IMR-90 (cell line): Measurements from ENCODE around the gene SRRM2. TPM values are rescaled to one million over a fixed set of nuclear protein-coding genes. Genes with fewer than 3 reads are reported as not detected.

Experiments
- ATAC-seq: fragments of 200-7000 bp; cut with Tn5 transposase; 2 replicates; pipeline ENCODE4 v1.9.1; 2020; ENCODE audit warnings: low read depth, mild to moderate bottlenecking, moderate library complexity
- BruUV-seq: library from RNA; stranded (reverse); fragments of 400-500 nt; replicated peaks from 2 replicates; lab custom pipeline; 2021; lab: Mats Ljungman, UMichigan
- CTCF ChIA-PET: fragments of 300-600 bp; formaldehyde crosslinking; extraction: SDS; loops from one replicate; lab custom pipeline; 2021; ENCODE audit warnings: antibody characterized with exemption; lab: Yijun Ruan, JAX
- POLR2A ChIA-PET: fragments of 300-600 bp; sonication (Branson Sonifier 250); formaldehyde crosslinking; loops from one replicate; lab custom pipeline; 2022; ENCODE audit warnings: antibody characterized with exemption; ENCODE audit not compliant: unreplicated experiment; lab: Charles Lee
- DNase-seq: peaks from one replicate; pipeline ENCODE4 v3.0.0; 2013
- H2AFZ ChIP-seq: replicated peaks from 2 replicates; pipeline ENCODE3; 2013; ENCODE audit warnings: low read length, mild to moderate bottlenecking; ENCODE audit not compliant: poor library complexity
- H2AK5ac ChIP-seq: 2 replicates; pipeline ENCODE4 v1.6.1; 2013; ENCODE audit warnings: low read depth, low read length, inconsistent platforms
- H2AK9ac ChIP-seq: replicated peaks from 2 replicates; pipeline ENCODE3; 2013; ENCODE audit warnings: mild to moderate bottlenecking, low read depth, low read length, moderate library complexity; ENCODE audit not compliant: poor library complexity
- H2BK120ac ChIP-seq: 2 replicates; pipeline ENCODE4 v1.6.1; 2013; ENCODE audit warnings: low read depth, low read length, inconsistent platforms
- H2BK15ac ChIP-seq: 3 replicates; pipeline ENCODE4 v1.6.1; 2013; ENCODE audit warnings: low read depth, low read length, inconsistent platforms
- H2BK20ac ChIP-seq: 2 replicates; pipeline ENCODE4 v1.6.1; 2013; ENCODE audit warnings: low read depth, mild to moderate bottlenecking, inconsistent platforms, low read length, moderate library complexity
- H2BK5ac ChIP-seq: 2 replicates; pipeline ENCODE4 v1.6.1; 2013; ENCODE audit warnings: mild to moderate bottlenecking, low read depth, low read length, inconsistent platforms; ENCODE audit not compliant: poor library complexity, severe bottlenecking
- H3K14ac ChIP-seq: replicated peaks from 2 replicates; pipeline ENCODE4 v1.6.1; 2013; ENCODE audit warnings: low read depth, low read length, inconsistent platforms
- H3K18ac ChIP-seq: 2 replicates; pipeline ENCODE4 v1.6.1; 2013; ENCODE audit warnings: low read depth, low read length, control low read depth
- H3K23ac ChIP-seq: 2 replicates; pipeline ENCODE4 v1.6.1; 2013; ENCODE audit warnings: low read depth, low read length, inconsistent platforms
- H3K27ac ChIP-seq: 2 replicates; pipeline ENCODE4 v1.5.1; 2013; ENCODE audit warnings: mild to moderate bottlenecking, control low read depth, low read length; ENCODE audit not compliant: insufficient read depth
- H3K27me3 ChIP-seq: 2 replicates; pipeline ENCODE4 v1.6.1; 2013; ENCODE audit warnings: low read length; ENCODE audit not compliant: control insufficient read depth, insufficient read depth
- H3K36me3 ChIP-seq: 2 replicates; pipeline ENCODE4 v1.6.1; 2013; ENCODE audit warnings: low read length, mixed read lengths; ENCODE audit not compliant: control insufficient read depth, insufficient read depth
- H3K4ac ChIP-seq: 2 replicates; pipeline ENCODE4 v1.6.1; 2013; ENCODE audit warnings: low read depth, low read length, inconsistent platforms
- H3K4me1 ChIP-seq: 2 replicates; pipeline ENCODE4 v1.6.1; 2013; ENCODE audit warnings: low read length, mixed read lengths; ENCODE audit not compliant: control insufficient read depth, insufficient read depth
- H3K4me2 ChIP-seq: 2 replicates; pipeline ENCODE4 v1.6.1; 2013; ENCODE audit warnings: low read depth, mild to moderate bottlenecking, control low read depth, low read length, moderate library complexity
- H3K4me3 ChIP-seq: 2 replicates; pipeline ENCODE4 v1.5.1; 2013; ENCODE audit warnings: low read depth, mild to moderate bottlenecking, control low read depth, low read length, moderate library complexity; ENCODE audit not compliant: insufficient read depth
- H3K56ac ChIP-seq: 2 replicates; pipeline ENCODE4 v1.6.1; 2013; ENCODE audit warnings: low read length, inconsistent platforms; ENCODE audit not compliant: insufficient read depth; ENCODE audit errors: extremely low read depth
- H3K79me1 ChIP-seq, 2 experiments: 2 replicates each; pipeline ENCODE4 v1.6.1; 2013; ENCODE audit warnings: low read length in 2 of 2, inconsistent platforms in 1 of 2, low read depth in 1 of 2
- H3K9ac ChIP-seq: 2 replicates; pipeline ENCODE4 v1.6.1; 2013; ENCODE audit warnings: low read depth, low read length, control low read depth
- H3K9me1 ChIP-seq: 2 replicates; pipeline ENCODE4 v1.6.1; 2013; ENCODE audit warnings: low read length, inconsistent platforms; ENCODE audit not compliant: insufficient read depth
- H3K9me3 ChIP-seq: 2 replicates; pipeline ENCODE4 v1.6.1; 2013; ENCODE audit warnings: low read length; ENCODE audit not compliant: control insufficient read depth, insufficient read depth
- H4K20me1 ChIP-seq: 2 replicates; pipeline ENCODE4 v1.6.1; 2013; ENCODE audit warnings: low read length, inconsistent platforms; ENCODE audit not compliant: insufficient read depth
- H4K5ac ChIP-seq: 2 replicates; pipeline ENCODE4 v1.6.1; 2013; ENCODE audit warnings: mild to moderate bottlenecking, low read depth, low read length, control low read depth
- H4K8ac ChIP-seq, 2 experiments: 2 replicates each; pipeline ENCODE4 v1.6.1; 2013; ENCODE audit warnings: low read depth in 2 of 2, low read length in 2 of 2, control low read depth in 1 of 2, inconsistent platforms in 1 of 2
- H4K91ac ChIP-seq: 2 replicates; pipeline ENCODE4 v1.6.1; 2013; ENCODE audit warnings: low read depth, low read length, inconsistent platforms; ENCODE audit not compliant: insufficient read depth
- BHLHE40 ChIP-seq: fragments of 150-350 bp; IDR thresholded peaks from 2 replicates; pipeline ENCODE4 v1.6.1; 2016; ENCODE audit warnings: mild to moderate bottlenecking, low read depth, low read length
- CEBPB ChIP-seq: IDR thresholded peaks from 2 replicates; pipeline ENCODE4 v1.6.1; 2012; ENCODE audit warnings: low read depth, low read length, improper control_type of control experiment
- CHD1 ChIP-seq: IDR thresholded peaks from 2 replicates; pipeline ENCODE4 v1.6.1; 2012; ENCODE audit warnings: low read depth, low read length, improper control_type of control experiment
- FOS ChIP-seq: fragments of 150-350 bp; IDR thresholded peaks from 2 replicates; pipeline ENCODE4 v1.6.1; 2016; ENCODE audit warnings: low read depth, low read length
- MAZ ChIP-seq: IDR thresholded peaks from 2 replicates; pipeline ENCODE4 v1.6.1; 2012; ENCODE audit warnings: low read depth, mild to moderate bottlenecking, low read length, improper control_type of control experiment, moderate library complexity, borderline replicate concordance
- MXI1 ChIP-seq: IDR thresholded peaks from 2 replicates; pipeline ENCODE4 v1.6.1; 2012; ENCODE audit warnings: low read depth, mild to moderate bottlenecking, low read length, moderate library complexity, borderline replicate concordance
- RAD21 ChIP-seq: IDR thresholded peaks from 2 replicates; pipeline ENCODE4 v1.6.1; 2012; ENCODE audit warnings: low read length, improper control_type of control experiment
- RCOR1 ChIP-seq: IDR thresholded peaks from 2 replicates; pipeline ENCODE4 v1.6.1; 2012; ENCODE audit warnings: mild to moderate bottlenecking, low read length, improper control_type of control experiment; ENCODE audit not compliant: insufficient replicate concordance
- RFX5 ChIP-seq: IDR thresholded peaks from 2 replicates; pipeline ENCODE4 v1.8.0; 2012; ENCODE audit warnings: low read depth, mild to moderate bottlenecking, low read length, moderate library complexity
- WGBS, 2 experiments: methylation state at CpG; one replicate each; pipeline versions ENCODE4 v1.1.5 to v1.1.7; 2013; ENCODE audit warnings: missing lambda C conversion rate in 2 of 2; ENCODE audit not compliant: insufficient read length in 1 of 2; ENCODE audit errors: extremely low coverage in 2 of 2; 5-methylcytosine and 5-hydroxymethylcytosine counted together
- dilution Hi-C: fragments of 300-500 bp; cut with HindIII; formaldehyde crosslinking; loops from one replicate; pipeline ENCODE4 v1.14.3; 2018; ENCODE audit warnings: low sequenced_read_pairs; ENCODE audit not compliant: unreplicated experiment
- in situ Hi-C: fragments of 300-500 bp; cut with MboI; formaldehyde crosslinking; loops from 3 replicates; pipeline ENCODE4 v1.14.3; 2019; ENCODE audit warnings: low sequenced_read_pairs, inconsistent platforms, mixed read lengths
- intact Hi-C: fragments of 100-400 bp; cut with micrococcal nuclease; formaldehyde crosslinking; loops from 2 replicates; pipeline ENCODE4 v1.10.0; 2022
- polyA plus RNA-seq, 3 experiments: library from polyadenylated mRNA; depleted of rRNA; stranded (reverse); fragments of >200 nt; gene quantifications; 2 replicates each; pipeline ENCODE4 v1.2.3, GENCODE V29; 2012; ENCODE audit warnings: low replicate concordance in 1 of 3
- total RNA-seq: library from RNA; depleted of rRNA; stranded (reverse); fragments of >200 nt; gene quantifications from 2 replicates; pipeline ENCODE4 v1.2.3, GENCODE V29; 2012
- TF ChIP-seq, protein P1 (sequence below): fragments of 150-350 bp; IDR thresholded peaks from 2 replicates; pipeline ENCODE4 v1.6.1; 2016; ENCODE audit warnings: low read depth, mild to moderate bottlenecking, low read length, moderate library complexity, borderline replicate concordance

Gene SRRM2
- total and polyA plus RNA-seq, 2 of the 4 experiments (the other 2 are of a cell fraction) = 20.3 to 300 TPM

DNA sequence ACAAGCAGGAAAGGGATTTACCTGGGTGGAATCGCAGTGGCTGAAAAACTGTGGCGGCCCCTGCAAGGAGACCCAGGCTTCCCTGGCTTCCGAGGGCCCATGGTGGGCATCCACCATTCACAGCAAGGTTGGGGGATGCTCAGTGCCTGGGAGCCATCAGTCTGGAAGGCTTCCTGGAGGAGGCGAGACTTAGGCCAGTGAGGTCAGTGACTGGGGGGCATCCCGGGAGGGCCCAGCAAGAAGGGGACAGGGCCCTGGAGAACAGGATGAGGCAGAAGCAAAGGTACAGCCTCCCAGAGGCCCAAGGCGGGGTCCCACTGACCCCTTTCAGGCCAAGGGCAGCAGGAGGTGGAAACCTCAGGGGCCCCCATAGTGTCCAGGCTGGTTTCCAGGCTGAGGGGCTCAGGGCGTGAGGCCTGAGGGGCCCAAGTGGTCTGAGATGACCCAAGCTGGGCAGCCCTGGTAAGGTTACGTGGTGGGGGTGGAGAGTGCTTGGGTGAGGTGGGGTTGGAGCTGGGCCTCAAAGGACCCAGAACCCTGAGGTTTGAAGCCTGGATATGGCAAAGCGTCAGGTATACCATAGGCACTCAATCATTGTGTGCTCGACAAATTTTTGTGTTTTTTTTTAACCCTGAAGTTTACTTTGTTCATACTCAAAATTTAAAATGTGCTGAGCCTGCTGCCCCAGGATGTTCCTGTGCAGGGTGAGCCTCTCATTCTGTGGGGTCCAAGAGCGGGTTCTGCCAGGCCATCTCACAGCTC is 15.8 kb upstream of the SRRM2 start:
- ChIA-PET CTCF (no interaction called here), POLR2A (interaction anchor here (0.7 kb wide), 1 partner anchor 16 kb away, joined by 3 read pairs; no protein-coding TSS in a partner anchor)
- no peaks in the 10 kb centered on the region for H4K20me1 ChIP-seq
- ATAC-seq (no peak), DNase-seq (no peak)
- peak overlapping the region; percentile 43 for H2AFZ ChIP-seq
- H4K91ac ChIP-seq = no peak overlapping the region
- H3K9ac ChIP-seq = no peak overlapping the region
- 83% methylated on average over 7 of the region's 11 CpGs; no CpG with 5 or more reads in 1 of the 2 experiments for WGBS, 2 experiments
- no peaks in the 10 kb centered on the region; the same call in none of the 2 replicates for H3K27me3 ChIP-seq
- H3K4me2 ChIP-seq = no peak overlapping the region
- H2BK15ac ChIP-seq = no peak overlapping the region
- no peak overlapping the region for H3K18ac ChIP-seq
- no peak overlapping the region for H2BK20ac ChIP-seq
- no peak overlapping the region for H4K8ac ChIP-seq
- H3K9me3 ChIP-seq = no peaks in the 10 kb centered on the region
- no peak overlapping the region for H3K14ac ChIP-seq
- H3K23ac ChIP-seq = no peak overlapping the region
- in situ Hi-C loops = no loop called here
- intact Hi-C loops = no loop called here
- H3K56ac ChIP-seq = no peak overlapping the region
- H3K36me3 ChIP-seq = no peaks in the 10 kb centered on the region
- no peaks in the 10 kb centered on the region for H3K9me1 ChIP-seq
- no peak overlapping the region for H2AK5ac ChIP-seq
- no peak overlapping the region for H3K4ac ChIP-seq
- no peak for TF ChIP-seq MXI1
- TF ChIP-seq RCOR1 = no peak
- no peak for TF ChIP-seq RAD21
- TF ChIP-seq, protein P1, sequence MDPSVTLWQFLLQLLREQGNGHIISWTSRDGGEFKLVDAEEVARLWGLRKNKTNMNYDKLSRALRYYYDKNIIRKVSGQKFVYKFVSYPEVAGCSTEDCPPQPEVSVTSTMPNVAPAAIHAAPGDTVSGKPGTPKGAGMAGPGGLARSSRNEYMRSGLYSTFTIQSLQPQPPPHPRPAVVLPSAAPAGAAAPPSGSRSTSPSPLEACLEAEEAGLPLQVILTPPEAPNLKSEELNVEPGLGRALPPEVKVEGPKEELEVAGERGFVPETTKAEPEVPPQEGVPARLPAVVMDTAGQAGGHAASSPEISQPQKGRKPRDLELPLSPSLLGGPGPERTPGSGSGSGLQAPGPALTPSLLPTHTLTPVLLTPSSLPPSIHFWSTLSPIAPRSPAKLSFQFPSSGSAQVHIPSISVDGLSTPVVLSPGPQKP = no peak
- TF ChIP-seq CHD1 = no peak
- TF ChIP-seq FOS = no peak
- TF ChIP-seq RFX5 = no peak
- no peak for TF ChIP-seq MAZ
- no peak for TF ChIP-seq CEBPB
- TF ChIP-seq BHLHE40 = no peak
- no peak overlapping the region for H3K27ac ChIP-seq
- H4K5ac ChIP-seq = no peak overlapping the region
- no peaks in the 10 kb centered on the region for H3K79me1 ChIP-seq
- H2AK9ac ChIP-seq = no peak overlapping the region
- no peak overlapping the region for H2BK5ac ChIP-seq
- H3K4me3 ChIP-seq = no peak overlapping the region
- H2BK120ac ChIP-seq = no peak overlapping the region
- no peaks in the 10 kb centered on the region for H3K4me1 ChIP-seq
- no TSS peak for BruUV-seq
- dilution Hi-C loops = no loop called here
